NK-92 (cell line): ENCODE data around the gene DRD2.

ENCODE experiments used
- DNase-seq: peaks from one replicate; lab custom pipeline; 2025; ENCODE audit not compliant: unreplicated experiment; lab: John Stamatoyannopoulos, UW

DRD2 gene

DNA sequence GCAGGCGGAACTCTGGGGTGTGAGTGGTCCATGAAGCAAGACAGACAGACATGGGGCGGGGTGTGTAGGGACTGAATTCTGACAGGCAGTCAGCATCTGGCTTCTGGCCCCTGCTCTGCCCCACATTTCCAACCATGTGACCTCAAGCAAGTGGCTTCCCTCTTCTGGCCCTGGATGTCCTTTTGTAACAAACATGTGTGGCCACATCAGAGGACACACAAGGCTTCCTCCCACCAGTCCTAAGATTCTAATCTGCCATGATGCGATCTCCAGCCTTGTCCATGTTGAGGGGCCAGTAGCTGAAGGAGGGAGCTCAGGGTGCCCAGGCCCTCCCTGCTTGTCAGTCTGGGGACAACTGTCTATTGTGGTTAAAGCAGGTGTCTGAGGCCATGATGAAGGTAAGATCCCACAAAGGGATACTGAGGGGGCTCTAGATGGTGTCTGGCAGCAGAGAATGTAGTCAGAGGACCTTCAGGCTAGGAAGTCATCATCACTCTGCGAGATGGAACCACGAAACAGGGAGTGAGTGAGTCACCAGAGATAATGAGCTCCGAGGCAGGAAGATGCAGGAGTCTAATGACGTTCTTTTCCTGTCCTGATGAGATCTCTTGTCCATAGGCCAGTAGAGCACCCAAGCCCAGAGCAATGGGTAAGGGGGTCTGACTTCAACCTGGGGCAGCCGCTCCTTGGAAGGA lies 27.4 kb downstream of the DRD2 start:
- no peak for DNase-seq

GRCh38 chr11:113446938-113447337 lies 28.3 kb downstream of the DRD2 start:
- DNase-seq = no peak

DNA sequence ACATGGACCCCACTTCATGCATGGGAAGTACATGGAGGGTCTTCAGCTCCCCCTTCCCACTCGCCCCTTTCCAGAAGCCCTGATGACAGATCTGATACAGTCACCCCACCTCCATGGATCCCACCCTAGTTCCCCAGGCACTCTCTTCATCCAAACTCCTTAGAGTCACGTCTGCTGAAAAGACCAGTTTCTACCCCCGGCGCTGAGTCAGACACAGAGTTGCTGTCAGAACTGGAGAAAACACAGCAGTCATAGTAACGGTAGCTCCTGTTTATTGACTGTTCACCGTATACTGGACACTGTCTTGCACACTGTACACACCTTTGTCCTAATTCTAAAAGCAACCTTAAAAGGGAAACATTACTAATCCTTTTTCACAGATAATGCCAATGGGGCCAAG lies 29.1 kb downstream of the DRD2 start:
- no peak for DNase-seq

- DNase-seq = no peak
Observed at GRCh38 chr11:113444502-113445123, 30.6 kb downstream of the DRD2 start.

GRCh38 chr11:113440816-113441215 lies 34.4 kb downstream of the DRD2 start:
- DNase-seq = no peak

- DNase-seq = no peak
Observed at GRCh38 chr11:113436672-113437252, 38.4 kb downstream of the DRD2 start.

- no peak for DNase-seq
Observed at GRCh38 chr11:113435190-113435968, 39.8 kb downstream of the DRD2 start.

GRCh38 chr11:113431746-113432145 lies 43.5 kb downstream of the DRD2 start:
- no peak for DNase-seq

GRCh38 chr11:113426686-113427085 lies 48.5 kb downstream of the DRD2 start:
- no peak for DNase-seq

DNA sequence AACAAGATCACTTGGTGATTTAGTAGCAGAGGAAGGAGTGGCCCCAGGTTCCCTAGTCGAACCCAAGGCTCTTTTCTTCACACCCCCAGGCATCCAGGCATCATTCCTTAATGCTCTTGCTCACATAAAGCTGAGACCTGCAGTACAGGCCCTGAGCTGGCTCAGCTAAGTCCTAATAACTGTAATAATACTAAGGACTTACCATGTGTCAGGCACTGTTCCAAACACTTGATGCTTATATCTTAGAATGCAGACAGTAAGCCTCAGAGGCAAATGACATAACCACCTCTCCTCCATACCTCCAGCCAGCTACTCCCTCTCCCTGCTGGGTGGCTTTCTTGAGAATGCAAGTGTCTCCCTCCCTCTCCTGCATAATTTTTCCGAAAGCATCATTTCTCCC lies 54.4 kb downstream of the DRD2 start:
- DNase-seq = no peak

DNA sequence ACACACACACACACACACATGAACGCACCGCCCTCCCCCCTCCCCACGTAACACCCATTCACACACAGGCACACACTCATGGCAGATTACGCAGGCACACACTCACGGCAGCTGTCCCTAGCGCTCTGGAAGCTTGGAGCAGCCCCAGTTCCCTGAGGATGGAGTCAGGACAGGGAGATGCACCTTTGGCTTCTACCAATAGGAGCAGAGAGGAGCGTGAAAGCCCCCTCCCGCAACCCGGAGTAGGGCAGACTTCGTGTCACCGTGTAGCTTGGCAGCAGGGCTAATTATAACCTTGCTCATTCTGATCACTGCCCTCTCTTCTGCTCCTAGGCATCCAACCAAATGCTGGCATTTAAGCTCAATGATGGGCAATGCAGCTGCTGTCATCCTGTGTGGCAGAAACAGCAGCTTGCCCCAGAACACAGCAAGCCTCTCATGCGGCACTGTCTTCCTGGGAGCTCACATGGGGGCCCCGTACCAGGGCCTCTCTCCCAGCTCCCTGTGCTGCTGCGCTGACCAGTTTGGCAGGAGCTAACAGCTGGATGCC lies 55.7 kb downstream of the DRD2 start:
- no peak for DNase-seq

- DNase-seq = no peak
Observed at GRCh38 chr11:113417428-113417827, 57.8 kb downstream of the DRD2 start.

DNA sequence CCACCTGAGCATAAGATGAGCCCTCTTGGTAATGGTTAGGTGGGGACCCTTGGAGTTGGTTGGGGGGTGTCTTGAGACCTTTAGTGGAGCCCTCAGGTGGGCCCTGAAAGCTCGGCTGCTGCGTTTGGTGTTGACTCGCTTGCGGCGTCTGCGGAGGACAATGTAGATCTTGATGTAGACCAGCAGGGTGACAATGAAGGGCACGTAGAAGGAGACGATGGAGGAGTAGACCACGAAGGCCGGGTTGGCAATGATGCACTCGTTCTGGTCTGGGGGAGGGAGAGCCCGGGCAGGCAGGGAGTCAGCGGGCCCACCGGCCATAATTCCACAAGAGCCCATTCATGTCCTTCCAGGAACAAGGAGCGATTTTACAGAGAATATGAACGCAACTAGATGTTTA lies 59.9 kb downstream of the DRD2 start:
- DNase-seq = no peak

- DNase-seq = no peak
Observed at GRCh38 chr11:113412675-113413074, 62.5 kb downstream of the DRD2 start.

DNA sequence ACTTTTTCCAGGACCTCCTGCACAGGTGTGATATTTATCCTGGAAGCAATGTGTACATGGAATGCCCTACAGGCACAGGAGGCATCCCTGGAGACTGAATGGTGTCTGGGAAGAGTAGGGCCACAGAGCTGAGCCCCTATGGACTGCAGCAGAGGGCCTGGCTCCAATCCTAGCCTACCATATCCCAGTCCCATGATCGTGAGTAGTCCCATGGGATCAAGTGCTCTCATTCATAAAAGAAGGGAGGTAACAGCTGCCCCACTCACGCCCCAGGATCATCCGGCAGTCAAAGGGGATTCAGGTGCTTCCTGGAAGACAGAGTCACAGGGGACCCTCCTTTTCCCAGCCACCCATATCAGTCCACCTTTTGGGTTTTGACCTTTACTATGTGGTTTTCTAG lies 63.7 kb downstream of the DRD2 start:
- DNase-seq = no peak

GRCh38 chr11:113410414-113411135 lies 64.6 kb downstream of the DRD2 start:
- no peak for DNase-seq

GRCh38 chr11:113409526-113409925 lies 65.7 kb downstream of the DRD2 start:
- no peak for DNase-seq

DNA sequence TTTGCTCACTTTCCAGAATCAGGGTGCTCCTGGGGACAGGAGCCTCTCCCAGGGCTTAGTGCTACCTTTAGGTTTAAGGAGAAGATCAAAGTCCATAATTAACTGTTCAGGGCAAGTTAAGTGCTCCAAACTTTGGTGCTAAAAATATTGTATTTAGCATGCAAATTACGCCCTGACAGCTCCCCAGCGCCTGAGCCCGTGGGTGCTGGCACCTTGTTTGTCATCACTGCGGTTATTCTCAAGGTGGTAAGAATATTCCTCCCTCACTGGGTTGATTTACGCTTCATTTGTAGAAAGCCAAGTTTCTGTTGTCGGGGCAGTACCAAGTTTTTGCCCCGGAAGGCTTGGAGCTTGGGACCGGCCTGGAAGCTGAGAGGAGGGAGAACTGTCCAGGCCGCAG lies 66.3 kb downstream of the DRD2 start:
- no peak for DNase-seq

DNA sequence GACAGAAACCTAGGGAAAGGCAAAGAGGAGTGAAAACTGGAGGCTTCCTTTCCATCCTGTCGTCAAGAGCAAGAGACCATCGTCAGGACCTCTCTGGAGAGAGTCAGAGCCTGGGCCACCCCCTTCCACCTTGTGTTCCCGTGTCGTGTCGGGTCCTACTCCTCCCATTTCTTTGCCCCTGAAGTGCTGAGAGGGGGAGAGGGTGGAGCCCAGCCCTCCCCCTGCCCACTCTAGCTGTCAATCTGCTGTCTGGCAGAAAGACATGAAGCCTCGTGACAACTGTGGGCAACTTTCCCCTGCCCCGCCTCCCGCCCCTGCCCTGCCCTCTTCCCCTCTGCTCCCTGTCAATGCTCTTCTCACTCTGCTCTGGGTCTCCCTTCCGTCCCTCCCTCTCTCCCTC lies 67.0 kb downstream of the DRD2 start:
- no peak for DNase-seq

DNA sequence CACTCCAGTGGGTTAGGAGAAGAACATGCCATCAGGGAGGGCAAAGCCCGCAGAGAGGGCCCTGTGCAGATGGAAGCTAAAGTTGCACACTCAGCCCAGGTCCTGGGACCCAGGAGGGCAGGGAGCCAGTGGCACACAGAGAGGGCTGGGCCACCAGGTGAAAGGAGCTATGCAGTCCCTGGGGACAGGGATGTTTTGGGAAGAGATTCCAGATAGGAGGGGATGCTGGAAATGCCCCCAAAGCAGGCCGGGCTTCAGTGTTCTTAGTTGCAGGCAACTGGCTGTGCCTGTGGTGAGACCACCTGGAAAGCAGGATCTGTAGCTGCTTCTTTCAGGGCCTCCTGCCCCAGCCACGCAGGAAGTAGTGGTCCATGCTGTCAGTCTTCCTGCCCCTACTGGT lies 68.0 kb downstream of the DRD2 start:
- DNase-seq = no peak
